SH-SY5Y (cell line): ENCODE results near the gene FBH1.

Source experiments
- GATA2 ChIP-seq: IDR thresholded peaks from 2 replicates; pipeline ENCODE4 v1.6.1; 2011; ENCODE audit warnings: mild to moderate bottlenecking, low read depth, low read length
- GATA3 ChIP-seq: IDR thresholded peaks from 2 replicates; pipeline ENCODE4 v1.6.1; 2011; ENCODE audit warnings: low read depth, mild to moderate bottlenecking, low read length, moderate library complexity

GRCh38 chr10:5947471-5948207 lies 57.6 kb downstream of the FBH1 start:
- TF ChIP-seq GATA3: no peak
- TF ChIP-seq GATA2: peak; percentile 67
